Bone marrow (tissue), 2 donors: ENCODE measurements around the gene EIF3F.

Source experiments
- DNase-seq, 2 donors: peaks; one replicate each; lab custom pipeline; 2025; lab: John Stamatoyannopoulos, UW

The EIF3F gene, protein sequence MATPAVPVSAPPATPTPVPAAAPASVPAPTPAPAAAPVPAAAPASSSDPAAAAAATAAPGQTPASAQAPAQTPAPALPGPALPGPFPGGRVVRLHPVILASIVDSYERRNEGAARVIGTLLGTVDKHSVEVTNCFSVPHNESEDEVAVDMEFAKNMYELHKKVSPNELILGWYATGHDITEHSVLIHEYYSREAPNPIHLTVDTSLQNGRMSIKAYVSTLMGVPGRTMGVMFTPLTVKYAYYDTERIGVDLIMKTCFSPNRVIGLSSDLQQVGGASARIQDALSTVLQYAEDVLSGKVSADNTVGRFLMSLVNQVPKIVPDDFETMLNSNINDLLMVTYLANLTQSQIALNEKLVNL

DNA sequence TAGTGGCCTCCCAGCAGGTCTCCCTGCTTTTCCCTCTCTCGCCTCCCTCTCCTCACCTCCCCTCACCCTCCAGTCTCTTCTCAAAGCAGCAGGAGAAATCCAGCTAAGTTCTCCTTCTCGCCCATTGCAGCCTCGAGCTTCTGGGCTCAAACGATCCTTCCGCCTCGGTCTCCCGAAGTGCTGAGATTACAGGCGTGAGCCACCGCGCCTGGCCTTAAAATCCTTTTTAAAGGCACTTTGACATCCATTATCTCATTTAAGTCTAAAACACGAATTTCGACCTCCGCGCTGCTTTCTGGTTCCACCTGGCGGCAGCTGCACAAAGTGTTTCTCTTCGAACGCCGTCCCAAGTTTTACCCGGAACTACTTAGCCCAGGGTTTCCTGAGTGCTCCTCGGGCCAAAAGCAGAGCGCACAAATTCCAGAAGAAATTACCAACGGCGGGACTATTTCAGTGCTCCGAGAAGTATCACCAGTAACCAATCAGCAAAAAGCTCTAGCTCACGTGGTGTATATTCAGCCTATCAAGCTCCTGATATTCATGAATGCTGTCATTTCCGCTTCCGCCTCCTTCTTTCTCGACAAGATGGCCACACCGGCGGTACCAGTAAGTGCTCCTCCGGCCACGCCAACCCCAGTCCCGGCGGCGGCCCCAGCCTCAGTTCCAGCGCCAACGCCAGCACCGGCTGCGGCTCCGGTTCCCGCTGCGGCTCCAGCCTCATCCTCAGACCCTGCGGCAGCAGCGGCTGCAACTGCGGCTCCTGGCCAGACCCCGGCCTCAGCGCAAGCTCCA is at the start of gene EIF3F:
TSS of gene EIF3F (plus strand) at position 570 of the 792 bp plus-strand sequence. CDS start at position 586, 16 bp downstream.
- peak; percentile 77 to 100 for DNase-seq

DNA sequence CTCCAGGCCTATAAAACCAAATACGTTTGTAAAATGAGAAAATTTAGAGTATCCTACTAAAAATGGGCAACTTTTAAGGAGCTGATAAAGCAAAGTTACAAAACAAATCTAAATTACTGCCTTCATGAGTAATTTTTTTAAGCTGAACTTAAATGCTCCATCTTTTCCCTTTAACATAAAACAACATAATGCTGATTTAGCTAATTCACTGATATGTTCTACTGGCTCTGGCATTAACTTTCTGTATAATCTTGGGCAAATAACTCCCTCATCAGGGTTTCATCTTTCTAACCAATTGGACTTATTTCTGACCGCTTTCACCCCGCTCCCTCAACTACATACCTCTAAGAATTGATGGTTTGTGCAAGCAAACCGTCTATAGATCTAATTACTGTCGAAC is 46.0 kb upstream of the EIF3F start:
- no peak for DNase-seq

DNA sequence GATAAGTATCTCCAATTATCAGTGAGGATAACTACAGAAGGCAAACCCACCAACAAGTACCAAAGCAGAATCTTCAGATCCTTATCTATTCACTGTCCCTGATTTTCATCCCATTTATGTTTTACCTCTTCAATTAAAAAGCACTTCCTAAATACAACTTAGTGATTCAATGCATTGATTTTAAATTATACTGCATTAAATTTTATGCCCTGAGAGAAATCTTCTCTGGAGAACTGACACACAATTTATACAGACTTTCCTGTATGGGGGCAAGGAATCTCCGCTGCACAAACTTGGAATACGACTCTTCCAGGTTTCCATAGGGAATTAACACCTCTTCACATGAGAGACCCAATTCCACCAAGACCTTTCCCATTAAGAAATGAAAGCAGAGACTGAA is 45.5 kb upstream of the EIF3F start, which contains the start of gene OR10A3:
TSS of gene OR10A3 (minus strand) at position 101 of the 400 bp plus-strand sequence. CDS start 2,188 bp downstream, outside the sequence.
- DNase-seq: no peak

DNA sequence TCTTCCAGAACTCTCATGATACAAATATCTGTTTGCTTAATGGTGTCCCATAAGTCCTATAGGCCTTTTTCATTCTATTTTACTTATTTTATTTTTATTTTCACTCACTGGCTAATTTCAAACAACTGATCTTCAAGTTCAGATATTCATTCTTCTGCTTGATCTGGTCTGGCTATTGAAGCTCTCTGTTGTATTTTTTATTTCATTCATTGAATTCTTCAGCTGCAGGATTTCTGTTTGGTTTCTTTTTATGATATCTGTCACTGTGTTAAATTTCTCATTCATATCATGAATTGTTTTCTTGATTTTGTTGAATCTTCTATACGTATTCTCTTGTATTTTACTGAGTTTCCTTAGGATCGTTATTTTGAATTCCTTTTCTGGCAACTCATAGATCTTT is 43.0 kb upstream of the EIF3F start:
- DNase-seq: no peak

DNA sequence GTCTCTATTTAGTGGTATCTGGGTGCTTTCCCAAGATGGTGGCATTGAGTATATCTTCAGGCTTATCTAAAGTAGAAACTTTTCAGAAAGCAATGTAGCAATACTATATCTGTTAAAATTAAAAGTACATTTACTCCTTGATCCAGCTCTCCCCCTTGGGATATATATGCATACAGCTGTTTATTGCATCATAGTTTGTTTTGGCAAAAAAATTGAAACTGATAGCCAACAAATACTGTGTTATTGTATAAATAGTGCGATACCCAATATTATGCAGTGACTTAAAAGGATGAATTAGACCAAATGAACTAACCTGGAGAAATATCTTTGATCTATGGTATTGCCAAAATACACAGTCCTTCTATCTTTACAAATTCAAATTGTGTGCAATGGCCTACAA is 37.2 kb upstream of the EIF3F start:
- no peak for DNase-seq

DNA sequence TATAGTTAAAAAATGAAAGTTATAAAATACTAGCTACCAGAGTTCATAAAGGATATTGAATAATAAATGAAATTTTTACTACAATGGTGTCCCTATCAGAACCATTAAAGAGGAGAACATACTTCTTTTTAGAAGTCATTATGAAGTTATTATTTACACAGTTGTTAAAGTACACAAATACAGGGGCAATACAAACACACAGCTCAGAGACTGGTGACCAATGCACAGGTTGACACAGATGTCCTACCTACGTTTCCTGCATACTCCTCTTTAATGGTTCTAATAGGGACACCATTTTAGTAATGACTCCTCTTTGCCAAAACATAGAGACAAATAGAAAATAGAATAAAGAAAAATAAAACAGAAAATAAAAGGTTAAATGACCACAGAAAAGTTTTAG is 31.9 kb upstream of the EIF3F start:
- DNase-seq: no peak

DNA sequence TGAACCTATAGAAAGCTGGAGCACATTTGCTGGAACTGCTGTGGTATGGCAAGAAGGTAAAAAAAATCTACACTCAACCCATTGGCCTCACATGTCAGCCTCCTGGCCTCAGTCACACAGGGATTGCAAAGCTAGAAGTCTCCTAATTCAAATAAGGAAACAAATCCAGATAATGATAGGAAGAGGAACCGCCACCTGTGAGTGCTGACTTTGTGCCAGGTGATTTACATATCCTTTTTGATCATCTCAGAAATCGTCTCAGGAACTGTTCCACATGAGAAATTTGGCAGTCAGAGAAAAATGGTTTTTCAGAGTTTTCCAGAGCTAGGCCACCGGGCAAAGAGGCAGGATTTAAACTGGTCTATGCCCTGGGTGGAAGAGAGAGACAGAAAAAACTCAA is 22.9 kb upstream of the EIF3F start:
- no peak for DNase-seq

DNA sequence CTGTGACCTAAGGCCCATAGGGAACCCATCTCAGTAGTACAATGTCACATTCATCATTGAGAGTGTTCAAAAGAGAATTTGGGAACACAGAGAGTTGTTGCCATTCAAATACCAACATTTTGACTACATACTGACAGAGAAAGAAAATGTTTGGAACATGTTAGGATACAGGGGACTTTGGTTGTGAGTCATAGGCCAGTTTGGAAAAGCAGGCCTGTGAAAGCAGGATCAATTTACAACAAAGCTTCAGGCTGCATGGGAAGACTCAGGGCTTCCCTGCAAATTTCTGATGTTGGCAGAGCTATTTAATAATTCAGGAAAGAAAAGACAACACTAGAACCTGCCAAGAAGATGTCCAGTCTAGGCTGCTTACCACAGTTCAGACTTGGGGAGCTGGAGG is 22.3 kb upstream of the EIF3F start:
- no peak for DNase-seq

DNA sequence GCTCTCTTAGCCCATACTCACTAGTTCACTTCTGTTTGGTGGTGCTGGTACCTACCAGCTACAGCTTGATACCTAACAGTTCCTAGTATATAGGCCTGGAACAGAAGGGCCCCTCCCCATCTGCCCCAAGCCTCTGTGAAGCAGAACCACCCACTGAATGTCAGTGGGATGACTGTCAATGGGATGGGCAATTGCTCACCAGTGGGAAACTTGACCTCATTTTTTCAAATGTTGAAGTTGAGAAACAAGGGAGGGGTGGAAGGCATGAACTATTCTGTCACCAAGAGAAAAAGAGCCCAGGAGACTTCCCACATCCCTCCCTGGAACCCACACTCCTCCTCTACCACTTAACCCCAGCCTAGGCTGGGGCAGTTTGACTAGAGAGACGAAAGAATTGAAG is 21.8 kb upstream of the EIF3F start, which contains the start of gene NLRP10:
TSS of gene NLRP10 (minus strand) at position 62 of the 400 bp plus-strand sequence. CDS start 1,952 bp downstream, outside the sequence.
- no peak for DNase-seq

DNA sequence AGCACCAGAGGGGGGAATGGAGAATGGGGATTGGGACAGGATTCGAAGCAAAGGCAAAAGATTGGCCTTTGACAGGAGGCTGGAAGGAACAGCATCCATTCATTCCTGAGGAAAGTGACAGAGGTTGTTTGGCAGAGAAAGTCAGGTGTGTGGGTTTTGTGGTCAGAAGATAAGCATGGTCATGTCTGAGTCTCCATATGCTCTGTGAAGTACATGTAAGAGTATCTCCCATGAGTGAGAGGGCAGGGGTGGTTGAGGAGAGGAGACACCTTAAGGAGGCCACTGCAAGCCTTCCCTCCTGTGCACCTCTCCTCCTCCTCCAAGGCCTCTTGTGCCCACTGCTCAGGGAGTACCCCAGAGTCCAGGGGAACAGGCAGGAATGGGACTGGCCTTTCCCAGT is 20.0 kb upstream of the EIF3F start:
- DNase-seq: no peak

DNA sequence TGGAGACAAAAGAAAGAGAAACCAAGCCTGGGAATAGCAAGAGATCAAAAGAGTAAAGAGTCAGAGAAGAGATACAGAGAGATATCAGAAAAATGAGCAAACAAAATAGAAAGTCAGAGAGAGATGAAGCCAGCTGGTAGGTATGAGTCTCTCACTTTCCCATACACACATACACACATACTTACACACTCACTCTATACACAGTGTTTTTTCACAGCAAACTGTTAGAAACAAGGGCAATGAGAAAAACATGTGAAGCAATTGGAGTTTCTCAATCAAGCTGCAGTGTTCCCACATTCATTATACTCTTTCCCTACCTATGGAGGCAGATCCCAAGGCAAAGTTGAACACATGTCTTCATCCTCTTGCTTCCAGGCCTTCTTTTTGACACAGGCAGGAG is 19.3 kb upstream of the EIF3F start:
- DNase-seq: no peak

DNA sequence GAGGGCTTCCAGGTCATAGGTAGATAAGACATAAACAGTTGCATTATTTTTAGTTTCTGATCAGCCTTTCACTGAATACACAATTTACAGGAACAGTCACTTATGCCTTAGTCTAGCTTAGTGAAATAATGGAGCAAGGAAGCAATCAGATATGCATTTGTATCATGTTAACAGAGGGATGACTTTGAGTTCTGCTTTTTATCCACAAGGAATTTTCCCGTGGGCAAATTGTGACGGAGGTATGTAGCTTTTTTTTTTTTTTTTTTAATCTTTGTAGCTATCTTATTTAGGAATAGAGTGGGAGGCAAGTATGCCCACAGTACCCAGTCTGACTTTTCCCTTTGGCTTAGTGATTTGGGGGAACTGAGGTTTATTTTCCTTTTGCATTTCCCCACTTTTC is 18.5 kb upstream of the EIF3F start:
- no peak for DNase-seq

DNA sequence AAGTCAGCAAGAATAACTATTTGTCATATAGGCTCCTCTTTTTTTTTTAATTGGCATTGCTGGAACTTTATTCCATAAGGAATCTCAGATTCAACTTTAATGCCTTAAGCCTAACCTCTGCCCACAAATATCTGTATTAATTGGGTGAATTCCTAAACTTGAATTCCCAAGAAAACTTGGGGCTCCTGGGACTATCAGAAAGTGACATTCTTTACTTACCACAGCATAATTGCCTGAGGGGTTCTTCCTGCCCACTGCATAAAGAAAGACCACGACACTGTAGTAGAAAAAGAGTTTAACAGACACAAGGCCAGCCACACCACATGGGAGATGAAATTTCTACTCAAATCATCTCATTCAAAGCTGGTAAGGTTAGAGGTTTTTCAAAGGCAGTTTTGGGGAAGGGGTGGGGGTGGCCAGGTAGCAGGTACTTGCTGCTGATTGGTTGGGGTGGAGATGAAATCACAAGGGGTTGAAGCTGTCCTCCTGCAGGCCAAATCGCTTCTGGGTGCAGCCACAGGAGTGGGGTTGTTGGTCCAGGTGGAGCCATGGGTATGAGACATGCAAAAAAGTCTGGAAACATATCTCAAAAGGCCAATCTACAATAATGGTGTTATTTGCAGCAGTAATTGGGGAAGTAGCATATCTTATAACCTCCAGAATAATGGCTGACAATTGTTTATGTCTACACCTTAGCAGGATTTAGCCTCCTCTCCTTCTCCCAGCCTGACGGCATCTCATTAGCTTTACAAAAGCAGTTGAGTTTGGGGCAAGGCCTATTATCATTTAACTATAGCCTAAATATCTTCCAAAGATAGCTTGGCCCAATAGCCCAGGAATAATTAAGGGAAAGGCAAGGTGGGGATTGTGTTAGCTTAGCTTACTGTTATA is 17.1 kb upstream of the EIF3F start:
- no peak for DNase-seq

DNA sequence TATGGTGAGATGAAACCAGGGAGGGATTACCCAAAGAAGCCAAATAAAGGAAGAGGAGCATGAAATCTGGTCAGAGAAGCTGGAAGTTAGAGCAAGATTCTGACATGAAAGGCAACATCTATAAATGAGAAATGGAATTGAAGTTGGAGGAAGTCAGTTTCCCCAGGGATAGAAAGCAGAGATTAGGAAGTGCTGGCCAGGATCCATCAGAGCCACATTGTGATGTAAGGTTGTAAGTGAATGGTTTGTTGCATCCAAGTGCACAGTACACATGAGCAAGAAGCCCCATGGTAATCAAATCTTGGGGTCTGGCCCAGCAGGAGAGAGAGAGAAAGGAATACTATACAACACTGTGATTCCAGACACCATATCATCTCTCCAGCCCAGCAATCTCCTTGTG is 15.3 kb upstream of the EIF3F start:
- no peak for DNase-seq

DNA sequence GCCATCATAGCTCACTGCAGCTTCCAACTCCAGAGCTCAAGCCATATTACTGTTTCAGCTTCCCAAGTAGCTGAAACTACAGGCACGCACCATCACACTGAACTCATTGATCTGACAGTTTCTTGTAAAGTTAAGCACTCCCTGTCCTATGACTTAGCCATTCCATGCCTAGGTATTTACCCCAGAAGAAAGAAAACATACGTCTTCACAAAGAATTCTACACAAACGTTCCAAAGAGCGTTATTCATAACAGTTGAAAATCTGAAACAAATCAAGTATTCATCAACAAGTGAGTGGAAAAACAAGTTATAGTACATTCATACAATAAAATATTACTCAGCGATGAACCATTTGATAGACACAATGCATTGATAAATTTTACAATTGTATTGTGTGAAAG is 14.1 kb upstream of the EIF3F start:
- no peak for DNase-seq

DNA sequence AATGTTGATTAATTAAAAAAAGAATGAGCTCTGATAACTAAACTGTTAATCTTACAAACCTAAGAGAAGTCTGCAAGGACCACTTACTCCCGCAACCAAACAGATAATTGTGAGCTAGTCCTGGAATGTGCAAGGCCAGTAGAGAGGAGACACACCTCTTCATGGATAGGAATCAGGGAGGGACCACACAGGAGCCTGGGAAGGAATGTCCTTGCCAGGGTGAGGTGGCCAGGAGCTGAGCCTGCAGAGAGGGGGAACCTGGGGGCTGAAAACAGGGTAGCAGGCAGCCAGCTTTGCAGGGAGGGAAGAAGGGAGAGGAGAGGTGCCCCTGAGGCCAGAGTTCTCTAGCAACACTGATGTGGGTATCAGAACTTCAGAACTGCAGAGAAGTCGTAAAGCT is 12.5 kb upstream of the EIF3F start:
- no peak for DNase-seq

DNA sequence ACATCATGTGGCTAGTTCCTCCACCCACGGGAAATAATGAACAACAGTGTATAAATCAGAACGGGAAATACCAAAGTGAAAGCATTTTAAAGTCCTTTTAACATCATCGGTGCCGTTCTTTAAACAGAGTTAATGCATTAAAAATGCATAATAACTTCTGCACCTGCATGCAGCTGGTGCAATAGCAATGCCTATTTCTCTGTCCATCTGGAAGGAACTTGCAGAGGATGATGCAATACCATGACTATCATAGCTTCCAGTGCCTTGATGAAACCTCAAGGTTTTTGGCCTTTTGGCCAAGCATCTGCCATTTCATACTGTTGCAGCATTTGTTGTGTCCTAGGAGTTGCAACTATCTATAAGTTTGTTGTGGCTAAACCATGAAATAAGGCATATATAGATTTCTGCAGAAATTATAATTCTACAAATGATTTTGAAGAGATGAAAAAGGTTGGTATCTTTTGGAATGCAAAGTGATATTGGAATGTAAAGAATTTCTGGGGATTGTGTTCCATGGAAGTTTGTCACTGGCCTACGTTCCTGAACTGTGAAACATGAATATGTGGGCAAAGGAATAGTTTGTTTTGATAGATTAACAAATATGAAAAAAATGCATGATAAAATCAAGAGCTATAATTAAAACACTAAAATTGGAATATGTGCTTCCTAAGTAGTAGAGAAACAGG is 9.8 kb upstream of the EIF3F start:
- no peak for DNase-seq

DNA sequence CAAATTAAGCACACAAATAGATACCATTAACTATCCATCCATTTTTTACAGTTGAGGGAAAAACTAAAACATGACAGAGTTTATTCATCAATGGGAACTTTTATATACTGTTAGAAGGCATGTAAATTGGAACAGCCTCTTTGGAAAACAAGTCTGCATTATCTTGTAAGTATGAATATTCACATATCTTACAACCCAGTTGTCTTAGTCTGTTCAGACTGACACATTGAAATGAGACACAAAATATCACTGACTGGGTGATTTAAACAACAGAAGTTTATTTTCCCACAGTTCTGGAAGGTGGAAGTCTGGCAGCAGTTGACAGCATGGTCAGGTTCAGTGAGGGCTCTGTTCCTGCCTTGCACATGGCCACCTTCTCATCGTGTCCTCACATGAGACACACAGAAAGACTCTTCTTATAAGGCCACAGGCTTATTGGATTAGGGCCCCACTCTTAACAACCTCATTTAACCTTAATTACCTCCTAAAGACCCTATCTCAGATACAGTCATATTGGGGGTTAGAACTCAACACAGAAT is 5.4 kb upstream of the EIF3F start:
- DNase-seq: no peak

DNA sequence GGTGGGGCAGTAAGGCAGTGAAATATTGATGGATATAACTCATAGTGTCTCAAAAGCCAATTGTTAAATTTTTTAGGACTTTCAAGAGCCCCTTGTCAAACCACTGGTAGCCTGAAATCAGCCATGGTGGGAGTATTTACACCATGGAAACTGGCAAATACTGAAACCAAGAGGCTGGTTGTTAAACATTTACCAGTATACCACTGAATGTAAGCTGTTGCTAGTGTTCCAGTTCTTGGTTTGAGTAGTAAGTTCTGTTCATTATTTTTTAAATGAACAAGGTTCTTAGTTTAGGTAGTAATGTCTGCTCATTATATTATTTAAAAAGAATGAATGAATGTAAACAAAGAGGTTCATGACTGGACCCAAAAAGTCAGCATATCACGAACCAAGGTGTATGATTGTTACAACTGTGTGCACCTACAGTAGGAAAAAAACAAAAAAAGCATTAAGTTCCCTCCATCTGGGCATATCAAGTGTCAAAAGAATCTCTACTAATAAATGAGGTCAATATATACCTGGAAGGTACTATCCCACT is 4.5 kb upstream of the EIF3F start:
- no peak for DNase-seq

DNA sequence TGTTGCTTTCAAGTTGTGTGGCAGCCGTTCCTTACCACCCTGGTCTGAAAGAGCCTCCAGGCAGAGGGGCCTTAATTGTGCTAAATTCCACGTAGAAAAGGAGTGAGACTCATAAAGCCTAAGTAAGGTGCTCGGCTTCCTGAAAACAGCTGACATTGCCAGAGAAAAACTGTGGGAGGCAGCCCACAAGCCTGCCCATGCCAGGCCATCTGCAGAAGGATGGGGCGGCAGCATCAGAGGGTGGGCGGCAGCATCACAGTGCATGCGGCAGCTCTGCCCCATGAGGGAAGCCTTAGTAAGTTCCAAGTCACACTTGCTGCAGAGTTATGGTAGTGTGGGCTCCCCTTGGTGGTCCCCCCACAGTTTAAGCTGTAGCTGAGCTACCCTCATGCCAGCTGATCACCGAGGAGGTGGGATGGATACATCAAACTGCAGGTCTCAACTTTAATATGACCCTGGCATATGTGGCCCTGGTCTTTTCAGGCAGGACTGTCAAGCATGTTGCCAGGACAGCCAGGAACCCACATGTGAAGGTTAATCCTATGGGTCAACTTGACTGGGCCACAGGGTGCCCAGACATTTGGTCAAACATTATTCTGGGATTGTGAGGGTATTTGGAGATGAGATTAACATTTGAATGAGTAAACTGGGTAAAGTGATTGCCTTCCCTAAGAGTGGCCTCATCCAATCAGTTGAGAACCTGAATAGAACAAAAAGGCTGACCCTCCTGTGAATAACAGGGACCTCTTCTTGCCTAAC is 3.1 kb upstream of the EIF3F start:
- DNase-seq: no peak
